Loucy (cell line): ENCODE data around the gene LIPJ.

Experiments
- H2AFZ ChIP-seq: fragments of 200-600 bp; sonication (generic); 2 replicates; pipeline ENCODE4 v1.6.0; 2016; ENCODE audit warnings: antibody characterized with exemption, mild to moderate bottlenecking, low read length, moderate library complexity
- H3F3A ChIP-seq: fragments of 200-600 bp; 2 replicates; pipeline ENCODE4 v1.6.0; 2016; ENCODE audit warnings: antibody characterized with exemption, low read depth, mild to moderate bottlenecking
- H3K27me3 ChIP-seq: fragments of 200-600 bp; sonication (generic); 2 replicates; pipeline ENCODE4 v1.6.1; 2014; ENCODE audit warnings: low read length, mild to moderate bottlenecking; ENCODE audit not compliant: insufficient read depth, poor library complexity, severe bottlenecking
- H3K36me3 ChIP-seq: fragments of 200-600 bp; sonication (generic); 2 replicates; pipeline ENCODE4 v1.6.1; 2016; ENCODE audit warnings: low read length; ENCODE audit not compliant: insufficient read depth
- H3K4me1 ChIP-seq: fragments of 200-600 bp; sonication (generic); 2 replicates; pipeline ENCODE4 v1.5.1; 2014; ENCODE audit warnings: low read length, mild to moderate bottlenecking; ENCODE audit not compliant: insufficient read depth, poor library complexity, severe bottlenecking
- H3K4me2 ChIP-seq: fragments of 200-600 bp; sonication (generic); 2 replicates; pipeline ENCODE4 v1.6.0; 2014; ENCODE audit warnings: antibody characterized with exemption, low read length, low read depth, mild to moderate bottlenecking; ENCODE audit not compliant: poor library complexity, severe bottlenecking
- H3K4me3 ChIP-seq: fragments of 200-600 bp; sonication (generic); 2 replicates; pipeline ENCODE4 v1.5.1; 2014; ENCODE audit warnings: low read length, mild to moderate bottlenecking, mixed read lengths; ENCODE audit not compliant: poor library complexity, severe bottlenecking
- H3K79me2 ChIP-seq: fragments of 200-600 bp; sonication (generic); 2 replicates; pipeline ENCODE4 v1.6.1; 2014; ENCODE audit warnings: low read length; ENCODE audit not compliant: insufficient read depth
- H3K9ac ChIP-seq: fragments of 200-600 bp; sonication (generic); 2 replicates; pipeline ENCODE4 v1.6.0; 2014; ENCODE audit warnings: mild to moderate bottlenecking, low read depth, low read length, moderate library complexity; ENCODE audit not compliant: poor library complexity, severe bottlenecking
- H3K9me2 ChIP-seq: fragments of 200-600 bp; sonication (generic); replicated peaks from 2 replicates; pipeline ENCODE4 v1.6.1; 2016; ENCODE audit warnings: low read depth, low read length, mixed read lengths
- H3K9me3 ChIP-seq: fragments of 200-600 bp; sonication (generic); 2 replicates; pipeline ENCODE4 v1.6.1; 2014; ENCODE audit warnings: mild to moderate bottlenecking, antibody characterized with exemption, low read length, low read depth; ENCODE audit not compliant: insufficient read depth
- H4K20me1 ChIP-seq: fragments of 200-600 bp; sonication (generic); 2 replicates; pipeline ENCODE4 v1.6.0; 2014; ENCODE audit warnings: antibody characterized with exemption, low read length, mild to moderate bottlenecking; ENCODE audit not compliant: insufficient read depth, poor library complexity, severe bottlenecking
- CTCF ChIP-seq: fragments of 200-600 bp; sonication (generic); conservative IDR thresholded peaks from 2 replicates; pipeline ENCODE4 v1.5.1; 2014; ENCODE audit warnings: mild to moderate bottlenecking, antibody characterized with exemption, low read length
- EZH2phosphoT487 ChIP-seq: fragments of 200-600 bp; IDR thresholded peaks from 2 replicates; pipeline ENCODE4 v1.6.1; 2018; ENCODE audit warnings: antibody characterized with exemption, mild to moderate bottlenecking, moderate library complexity, borderline replicate concordance

LIPJ gene

GRCh38 chr10:88586462-88586861 is at the start of gene LIPJ:
Gene LIPJ (plus strand): TSS chr10:88586762. CDS start chr10:88590688, 3,926 bp downstream.
- H3K4me3 ChIP-seq = no peak within 1 kb of the TSS
- H3F3A ChIP-seq = no peaks in the 10 kb centered on the region
- no peaks in the 10 kb centered on the region for H3K79me2 ChIP-seq
- H3K27me3 ChIP-seq = no peaks in the 10 kb centered on the region
- H3K4me2 ChIP-seq = no peak within 1 kb of the TSS
- no peak within 1 kb of the TSS for H2AFZ ChIP-seq
- H3K9me2 ChIP-seq = no peaks in the 10 kb centered on the region
- H3K36me3 ChIP-seq = no peaks in the 10 kb centered on the region
- no peak within 1 kb of the TSS for H3K9ac ChIP-seq
- no peaks in the 10 kb centered on the region for H3K9me3 ChIP-seq
- TF ChIP-seq CTCF = no peak
- TF ChIP-seq EZH2phosphoT487 = no peak
- no peaks in the 10 kb centered on the region for H4K20me1 ChIP-seq
- H3K4me1 ChIP-seq = no peaks in the 10 kb centered on the region

GRCh38 chr10:88537322-88537721 is 49.2 kb upstream of the LIPJ start:
- Histone ChIP-seq H3K4me3 (no peak overlapping the region), H3K9me2 (no peaks in the 10 kb centered on the region), H3K9ac (no peak overlapping the region)

GRCh38 chr10:88538048-88538447 is 48.5 kb upstream of the LIPJ start:
- H3K4me3 ChIP-seq = no peak overlapping the region
- H3K36me3 ChIP-seq = no peaks in the 10 kb centered on the region
- no peaks in the 10 kb centered on the region for H3K79me2 ChIP-seq
- no peaks in the 10 kb centered on the region for H4K20me1 ChIP-seq
- H3K4me1 ChIP-seq = peaks cover 8% of the 10 kb centered on the region
- H3K4me2 ChIP-seq = no peak overlapping the region
- H3K9me3 ChIP-seq = no peaks in the 10 kb centered on the region
- no peak overlapping the region for H3K9ac ChIP-seq
- no peaks in the 10 kb centered on the region for H3K9me2 ChIP-seq
- TF ChIP-seq CTCF (no peak), EZH2phosphoT487 (no peak)
- no peak overlapping the region for H2AFZ ChIP-seq
- no peaks in the 10 kb centered on the region; the same call in 1 of the 2 replicates for H3F3A ChIP-seq
- H3K27me3 ChIP-seq = no peaks in the 10 kb centered on the region

More at GRCh38 chr10:88537322-88537721, 49.2 kb upstream of the LIPJ start:
- no peak for TF ChIP-seq EZH2phosphoT487
- no peak for TF ChIP-seq CTCF
- no peaks in the 10 kb centered on the region for H4K20me1 ChIP-seq
- H3F3A ChIP-seq = no peaks in the 10 kb centered on the region; the same call in 1 of the 2 replicates
- no peaks in the 10 kb centered on the region for H3K9me3 ChIP-seq
- no peaks in the 10 kb centered on the region for H3K36me3 ChIP-seq
- H3K27me3 ChIP-seq = no peaks in the 10 kb centered on the region
- H3K4me1 ChIP-seq = peaks cover 1% of the 10 kb centered on the region
- no peak overlapping the region for H2AFZ ChIP-seq
- H3K4me2 ChIP-seq = no peak overlapping the region
- H3K79me2 ChIP-seq = no peaks in the 10 kb centered on the region
